ENCODE data around the gene PPIC. TPM values are rescaled to one million over a fixed set of nuclear protein-coding genes. Genes with fewer than 3 reads are reported as not detected.

PPIC gene
- total and polyA plus RNA-seq, 2 donors (not counting 1 experiment from before 2014, with no cell fraction given) = not detected

DNA sequence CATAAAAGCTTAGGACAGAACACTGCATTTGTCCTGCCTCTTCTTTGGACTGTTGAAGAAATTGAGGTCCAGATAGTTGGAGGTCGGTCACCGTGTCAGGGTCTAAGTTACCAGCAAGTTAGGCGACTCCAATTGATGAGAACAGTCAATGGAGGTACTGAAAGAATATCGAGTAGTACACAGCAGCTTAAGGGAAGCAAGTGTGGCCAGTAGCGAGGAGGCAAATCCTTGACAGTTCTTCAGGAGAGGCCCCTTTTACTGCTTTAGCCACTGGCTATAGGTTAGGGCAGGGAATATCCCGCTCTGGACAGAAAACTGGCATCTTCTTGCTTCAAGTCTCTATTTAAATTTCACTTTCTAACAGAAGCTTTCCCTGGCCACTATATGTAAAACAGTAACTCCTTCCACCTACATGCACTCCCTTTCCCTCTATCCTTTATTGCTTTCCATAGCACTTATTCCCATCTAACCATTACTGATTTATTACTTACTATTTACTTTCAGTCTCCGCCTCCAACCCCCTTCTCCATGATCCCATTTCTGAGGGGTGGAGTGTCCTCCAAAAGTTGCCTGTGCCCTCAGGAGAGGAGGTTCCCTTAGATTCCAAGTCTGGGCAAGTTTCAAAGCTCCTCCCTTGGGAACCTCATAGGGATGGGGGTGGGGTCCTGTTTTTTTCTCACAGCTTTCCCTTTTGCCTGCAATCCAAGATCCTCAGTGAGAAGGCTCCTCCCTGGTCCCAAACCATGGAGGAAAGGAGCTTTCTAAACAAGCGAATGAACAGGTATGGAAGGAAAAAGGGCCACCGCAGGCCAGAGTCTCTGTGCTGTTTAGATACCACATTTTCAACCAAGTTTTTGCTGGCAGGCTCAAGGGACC, 48.4 kb upstream of the PPIC start:
- peaks cover 23% of the 10 kb centered on the region for H3K4me1 Mint-ChIP-seq

DNA sequence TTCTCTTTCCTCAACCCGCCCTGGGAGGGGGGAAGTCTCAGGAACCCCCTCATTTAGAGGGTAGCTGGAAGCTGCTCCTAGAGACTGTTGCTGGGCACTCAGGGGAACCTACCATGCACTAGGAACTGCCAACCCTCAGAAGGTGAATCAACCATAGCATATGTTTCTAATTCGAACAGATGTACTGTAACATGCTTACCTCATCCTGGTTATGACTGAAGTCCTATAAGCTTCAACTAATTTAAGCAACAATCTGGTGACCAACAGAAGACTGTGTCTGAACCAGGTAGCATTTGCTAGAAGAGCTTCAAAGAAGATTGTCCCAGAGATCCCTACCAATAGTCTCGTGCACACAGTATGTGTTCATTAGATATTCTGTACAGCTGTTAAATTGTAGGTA, 46.8 kb upstream of the PPIC start:
- TF ChIP-seq, protein P1, sequence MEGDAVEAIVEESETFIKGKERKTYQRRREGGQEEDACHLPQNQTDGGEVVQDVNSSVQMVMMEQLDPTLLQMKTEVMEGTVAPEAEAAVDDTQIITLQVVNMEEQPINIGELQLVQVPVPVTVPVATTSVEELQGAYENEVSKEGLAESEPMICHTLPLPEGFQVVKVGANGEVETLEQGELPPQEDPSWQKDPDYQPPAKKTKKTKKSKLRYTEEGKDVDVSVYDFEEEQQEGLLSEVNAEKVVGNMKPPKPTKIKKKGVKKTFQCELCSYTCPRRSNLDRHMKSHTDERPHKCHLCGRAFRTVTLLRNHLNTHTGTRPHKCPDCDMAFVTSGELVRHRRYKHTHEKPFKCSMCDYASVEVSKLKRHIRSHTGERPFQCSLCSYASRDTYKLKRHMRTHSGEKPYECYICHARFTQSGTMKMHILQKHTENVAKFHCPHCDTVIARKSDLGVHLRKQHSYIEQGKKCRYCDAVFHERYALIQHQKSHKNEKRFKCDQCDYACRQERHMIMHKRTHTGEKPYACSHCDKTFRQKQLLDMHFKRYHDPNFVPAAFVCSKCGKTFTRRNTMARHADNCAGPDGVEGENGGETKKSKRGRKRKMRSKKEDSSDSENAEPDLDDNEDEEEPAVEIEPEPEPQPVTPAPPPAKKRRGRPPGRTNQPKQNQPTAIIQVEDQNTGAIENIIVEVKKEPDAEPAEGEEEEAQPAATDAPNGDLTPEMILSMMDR (IDR thresholded peaks at IDR 0.05) = no peak
- TF ChIP-seq EZH2 (IDR thresholded peaks at IDR 0.05; ENCODE audit: borderline replicate concordance, insufficient read depth, low read depth, low read length, poor library complexity, severe bottlenecking) = no peak
- Histone ChIP-seq H4K20me1 (ENCODE audit: control insufficient read depth, insufficient read depth, low read length, poor library complexity, severe bottlenecking) (no peaks in the 10 kb centered on the region), H3K27me3 (replicated peaks in 1 of 4; ENCODE audit: control extremely low read depth in 1 of 4, control insufficient read depth in 3 of 4, insufficient read depth in 4 of 4, low read length in 3 of 4) (peaks cover 0 to 48% (median 40%) of the 10 kb centered on the region in 4 experiments), H3K4me1 (ENCODE audit: control insufficient read depth in 2 of 2, insufficient read depth in 2 of 2, low read length in 2 of 2) (peaks cover 14 to 22% of the 10 kb centered on the region in 2 donors), H3K9me3 (ENCODE audit: control extremely low read depth in 1 of 3, control insufficient read depth in 2 of 3, insufficient read depth in 1 of 3, low read length in 2 of 3) (peaks cover 0 to 11% (median 3%) of the 10 kb centered on the region in 3 donors), H3K79me2 (ENCODE audit: control insufficient read depth, insufficient read depth, low read length) (no peaks in the 10 kb centered on the region), H3K4me3 (ENCODE audit: control extremely low read depth in 1 of 5, extremely low read depth in 1 of 5, insufficient read depth in 1 of 5, low read depth in 2 of 5, low read length in 4 of 5) (no peak overlapping the region), H2AFZ (ENCODE audit: insufficient read depth, low read depth, low read length, poor library complexity, severe bottlenecking) (no peak overlapping the region), H3K9ac (ENCODE audit: low read length) (no peak overlapping the region), H3K36me3 (replicated peaks in 1 of 2; ENCODE audit: control extremely low read depth in 1 of 2, control insufficient read depth in 1 of 2, extremely low read depth in 1 of 2, insufficient read depth in 2 of 2, low read length in 1 of 2) (no peaks in the 10 kb centered on the region), H3K4me2 (replicated peaks; ENCODE audit: low read depth, low read length, poor library complexity, severe bottlenecking) (no peak overlapping the region), H3K27ac (ENCODE audit: low read length in 2 of 2) (no peak overlapping the region)
- POLR2A ChIA-PET = no interaction called here
- DNase-seq (no peak), ATAC-seq (ENCODE audit: low read depth) (no peak)
- intact Hi-C loops (cut with micrococcal nuclease) = no loop called here
- Mint-ChIP-seq H3K9me3 (ENCODE audit: insufficient read depth) (no peaks in the 10 kb centered on the region), H3K4me3 (no peak overlapping the region), H3K4me1 (peaks cover 13% of the 10 kb centered on the region), H3K27me3 (peaks cover 69% of the 10 kb centered on the region), H3K27ac (no peak overlapping the region)
- CTCF ChIA-PET = no interaction called here
- WGBS (ENCODE audit: insufficient coverage) = 64% methylated on average over 2 of the region's 3 CpGs

More for the DNA sequence above, 48.4 kb upstream of the PPIC start:
- Histone ChIP-seq H3K4me1 (ENCODE audit: control insufficient read depth in 2 of 2, insufficient read depth in 2 of 2, low read length in 2 of 2) (peaks cover 28 to 38% of the 10 kb centered on the region in 2 donors), H3K9ac (ENCODE audit: low read length) (no peak overlapping the region), H3K27ac (ENCODE audit: low read length in 2 of 2) (no peak overlapping the region), H3K79me2 (ENCODE audit: control insufficient read depth, insufficient read depth, low read length) (no peaks in the 10 kb centered on the region), H3K36me3 (replicated peaks in 1 of 2; ENCODE audit: control extremely low read depth in 1 of 2, control insufficient read depth in 1 of 2, extremely low read depth in 1 of 2, insufficient read depth in 2 of 2, low read length in 1 of 2) (no peaks in the 10 kb centered on the region), H4K20me1 (ENCODE audit: control insufficient read depth, insufficient read depth, low read length, poor library complexity, severe bottlenecking) (no peaks in the 10 kb centered on the region), H3K4me3 (ENCODE audit: control extremely low read depth in 1 of 5, extremely low read depth in 1 of 5, insufficient read depth in 1 of 5, low read depth in 2 of 5, low read length in 4 of 5) (no peak overlapping the region), H2AFZ (ENCODE audit: insufficient read depth, low read depth, low read length, poor library complexity, severe bottlenecking) (no peak overlapping the region), H3K4me2 (replicated peaks; ENCODE audit: low read depth, low read length, poor library complexity, severe bottlenecking) (no peak overlapping the region), H3K9me3 (ENCODE audit: control extremely low read depth in 1 of 3, control insufficient read depth in 2 of 3, insufficient read depth in 1 of 3, low read length in 2 of 3) (peaks cover 0 to 14% (median 3%) of the 10 kb centered on the region in 3 donors), H3K27me3 (replicated peaks in 1 of 4; ENCODE audit: control extremely low read depth in 1 of 4, control insufficient read depth in 3 of 4, insufficient read depth in 4 of 4, low read length in 3 of 4) (peaks cover 0 to 63% (median 46%) of the 10 kb centered on the region in 4 experiments)
- Mint-ChIP-seq H3K27ac (no peak overlapping the region), H3K9me3 (ENCODE audit: insufficient read depth) (no peaks in the 10 kb centered on the region), H3K4me3 (no peak overlapping the region), H3K27me3 (peaks cover 73% of the 10 kb centered on the region)
- ATAC-seq (ENCODE audit: low read depth) (no peak), DNase-seq (no peak)
- TF ChIP-seq EZH2 (IDR thresholded peaks at IDR 0.05; ENCODE audit: borderline replicate concordance, insufficient read depth, low read depth, low read length, poor library complexity, severe bottlenecking) = no peak
- TF ChIP-seq, protein P1 (IDR thresholded peaks at IDR 0.05) = no peak
- CTCF ChIA-PET = no interaction called here
- WGBS (ENCODE audit: insufficient coverage) = 66% methylated on average over 6 of the region's 9 CpGs
- POLR2A ChIA-PET = no interaction called here
- intact Hi-C loops (cut with micrococcal nuclease) = no loop called here
